Calu3 (cell line): ENCODE measurements around the gene IP6K3. TPM values are rescaled to one million over a fixed set of nuclear protein-coding genes. Genes with fewer than 3 reads are reported as not detected.

Experiments
- BruUV-seq: library from RNA; stranded (reverse); fragments of 400-500 nt; replicated peaks from 2 replicates; lab custom pipeline; 2021; lab: Mats Ljungman, UMichigan
- CTCF ChIA-PET: fragments of 300-600 bp; sonication (Branson Sonifier 250); formaldehyde crosslinking; loops from one replicate; lab custom pipeline; 2022; ENCODE audit warnings: antibody characterized with exemption; lab: Charles Lee
- DNase-seq: peaks from one replicate; pipeline ENCODE4 v3.0.0; 2022
- H3K27ac Mint-ChIP-seq: one replicate; pipeline ENCODE4 v1.8.0; 2022; ENCODE audit warnings: mixed read lengths; ENCODE audit not compliant: unreplicated experiment
- H3K27me3 Mint-ChIP-seq: one replicate; pipeline ENCODE4 v1.8.0; 2022; ENCODE audit warnings: mixed read lengths; ENCODE audit not compliant: unreplicated experiment
- H3K36me3 Mint-ChIP-seq: one replicate; pipeline ENCODE4 v1.8.0; 2022; ENCODE audit warnings: mild to moderate bottlenecking, moderate library complexity, mixed read lengths; ENCODE audit not compliant: insufficient read depth, unreplicated experiment
- H3K4me1 Mint-ChIP-seq: one replicate; pipeline ENCODE4 v1.8.0; 2022; ENCODE audit warnings: mild to moderate bottlenecking, low read depth, mixed read lengths; ENCODE audit not compliant: unreplicated experiment
- H3K4me3 Mint-ChIP-seq: one replicate; pipeline ENCODE4 v1.8.0; 2022; ENCODE audit warnings: mild to moderate bottlenecking, low read depth, moderate library complexity, mixed read lengths; ENCODE audit not compliant: unreplicated experiment
- H3K9me3 Mint-ChIP-seq: one replicate; pipeline ENCODE4 v1.8.0; 2022; ENCODE audit warnings: low read depth, mixed read lengths; ENCODE audit not compliant: unreplicated experiment
- intact Hi-C: fragments of 100-400 bp; cut with micrococcal nuclease; formaldehyde crosslinking; loops from one replicate; pipeline ENCODE4 v1.10.0; 2022; ENCODE audit not compliant: unreplicated experiment
- total RNA-seq: library from RNA; stranded (reverse); gene quantifications from 2 replicates; pipeline ENCODE4 v1.2.3, GENCODE V29; 2022
- TF ChIP-seq, protein P1 (sequence below): fragments of 200-600 bp; IDR thresholded peaks from one replicate; pipeline ENCODE4 v1.8.0; 2022; ENCODE audit warnings: antibody characterized with exemption; ENCODE audit not compliant: unreplicated experiment

IP6K3 gene
- total RNA-seq, 1 experiment from 2014 or later, result not detected

DNA sequence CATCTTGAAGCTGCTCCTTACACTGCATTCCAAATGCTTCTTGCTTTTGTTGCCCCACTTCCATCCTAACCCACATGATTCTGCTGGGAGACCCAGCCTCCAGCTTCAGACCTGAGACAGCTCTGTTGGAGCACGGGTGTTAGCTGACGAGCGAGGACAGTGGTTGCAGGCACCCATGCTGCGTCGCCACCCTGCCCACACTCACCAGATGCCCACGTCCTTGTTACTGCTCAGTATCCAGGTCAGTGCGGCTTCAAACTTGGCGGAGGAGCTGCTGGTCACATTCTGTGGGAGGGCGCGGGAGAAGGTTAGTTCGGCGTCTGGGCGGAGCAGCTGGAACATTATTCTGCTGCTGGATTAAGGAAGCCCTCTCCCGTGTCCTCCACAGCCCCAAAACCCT is 33.2 kb upstream of the IP6K3 start:
- H3K4me3 Mint-ChIP-seq, result no peak overlapping the region
- intact Hi-C loops, result no loop called here
- CTCF ChIA-PET, result no interaction called here
- no peak for DNase-seq
- TF ChIP-seq, protein P1, sequence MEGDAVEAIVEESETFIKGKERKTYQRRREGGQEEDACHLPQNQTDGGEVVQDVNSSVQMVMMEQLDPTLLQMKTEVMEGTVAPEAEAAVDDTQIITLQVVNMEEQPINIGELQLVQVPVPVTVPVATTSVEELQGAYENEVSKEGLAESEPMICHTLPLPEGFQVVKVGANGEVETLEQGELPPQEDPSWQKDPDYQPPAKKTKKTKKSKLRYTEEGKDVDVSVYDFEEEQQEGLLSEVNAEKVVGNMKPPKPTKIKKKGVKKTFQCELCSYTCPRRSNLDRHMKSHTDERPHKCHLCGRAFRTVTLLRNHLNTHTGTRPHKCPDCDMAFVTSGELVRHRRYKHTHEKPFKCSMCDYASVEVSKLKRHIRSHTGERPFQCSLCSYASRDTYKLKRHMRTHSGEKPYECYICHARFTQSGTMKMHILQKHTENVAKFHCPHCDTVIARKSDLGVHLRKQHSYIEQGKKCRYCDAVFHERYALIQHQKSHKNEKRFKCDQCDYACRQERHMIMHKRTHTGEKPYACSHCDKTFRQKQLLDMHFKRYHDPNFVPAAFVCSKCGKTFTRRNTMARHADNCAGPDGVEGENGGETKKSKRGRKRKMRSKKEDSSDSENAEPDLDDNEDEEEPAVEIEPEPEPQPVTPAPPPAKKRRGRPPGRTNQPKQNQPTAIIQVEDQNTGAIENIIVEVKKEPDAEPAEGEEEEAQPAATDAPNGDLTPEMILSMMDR, result no peak
- peaks cover 58% of the 10 kb centered on the region for H3K36me3 Mint-ChIP-seq
- no peaks in the 10 kb centered on the region for H3K9me3 Mint-ChIP-seq
- H3K27ac Mint-ChIP-seq, result no peak overlapping the region
- H3K4me1 Mint-ChIP-seq, result peaks cover 27% of the 10 kb centered on the region
- no peaks in the 10 kb centered on the region for H3K27me3 Mint-ChIP-seq
- BruUV-seq, result no TSS peak

DNA sequence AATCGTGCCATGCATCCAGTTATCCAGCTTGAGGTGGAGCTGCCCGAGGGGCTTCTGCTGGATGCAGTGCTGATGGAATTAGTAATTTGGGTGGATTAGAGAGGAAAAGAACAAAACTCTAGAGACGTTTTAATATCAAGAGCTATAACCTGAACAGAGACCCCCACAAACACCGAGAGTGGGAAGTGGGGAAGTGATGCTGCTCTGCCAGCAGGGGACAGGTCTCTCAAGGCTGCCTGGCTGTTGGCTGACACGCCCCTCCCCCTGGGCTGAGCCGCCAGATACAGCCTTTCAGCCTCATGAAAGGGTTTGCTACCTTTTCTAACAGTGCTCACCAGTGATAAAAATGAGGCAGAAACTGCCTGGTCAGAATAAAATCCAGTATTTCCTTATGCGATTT is 32.6 kb upstream of the IP6K3 start:
- Mint-ChIP-seq H3K4me3 (no peak overlapping the region), H3K4me1 (peaks cover 27% of the 10 kb centered on the region), H3K36me3 (peaks cover 64% of the 10 kb centered on the region), H3K27me3 (no peaks in the 10 kb centered on the region), H3K27ac (no peak overlapping the region), H3K9me3 (no peaks in the 10 kb centered on the region)
- CTCF ChIA-PET, result no interaction called here
- TF ChIP-seq, protein P1, result no peak
- intact Hi-C loops, result no loop called here
- no TSS peak for BruUV-seq
- DNase-seq, result no peak

DNA sequence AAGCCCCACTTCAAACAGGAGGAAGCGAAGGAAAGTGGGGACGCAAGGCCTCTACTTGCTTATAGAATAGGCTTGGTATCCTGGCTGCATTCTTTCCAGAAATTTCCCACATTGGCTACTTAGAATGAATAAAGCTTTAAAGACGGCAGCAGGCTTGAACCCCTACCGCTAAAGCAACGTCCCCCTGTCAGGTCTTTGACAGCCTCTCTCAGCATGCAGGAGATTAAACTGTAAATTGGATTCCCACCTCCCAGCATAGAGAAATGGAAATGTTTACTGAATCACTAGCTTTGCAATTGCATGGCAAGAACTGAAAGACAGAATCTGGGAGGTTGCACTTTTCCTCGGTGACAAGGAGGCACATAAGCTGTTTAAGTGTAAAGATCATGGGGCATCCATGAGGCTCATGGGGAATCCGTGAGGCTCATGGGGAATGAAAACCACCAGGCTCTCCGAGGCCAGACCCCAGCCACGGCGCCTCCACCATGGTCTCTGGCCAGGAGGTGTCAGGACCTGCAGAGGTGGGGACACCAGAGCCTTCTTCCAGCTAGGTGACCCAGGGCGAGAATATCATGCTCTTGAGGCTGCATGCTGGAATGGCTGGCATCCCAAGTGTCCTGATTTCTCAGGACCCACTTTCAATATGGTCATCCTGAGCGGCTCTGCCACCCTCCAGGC is 31.9 kb upstream of the IP6K3 start:
- no TSS peak for BruUV-seq
- Mint-ChIP-seq H3K9me3 (no peaks in the 10 kb centered on the region), H3K27ac (no peak overlapping the region), H3K36me3 (peaks cover 67% of the 10 kb centered on the region), H3K27me3 (no peaks in the 10 kb centered on the region), H3K4me3 (no peak overlapping the region), H3K4me1 (peaks cover 27% of the 10 kb centered on the region)
- TF ChIP-seq, protein P1, result no peak
- CTCF ChIA-PET, result interaction anchor here (0.6 kb wide), 1 partner anchor 185 kb away, joined by 4 read pairs; no protein-coding TSS in a partner anchor
- intact Hi-C loops, result no loop called here
- DNase-seq, result no peak

DNA sequence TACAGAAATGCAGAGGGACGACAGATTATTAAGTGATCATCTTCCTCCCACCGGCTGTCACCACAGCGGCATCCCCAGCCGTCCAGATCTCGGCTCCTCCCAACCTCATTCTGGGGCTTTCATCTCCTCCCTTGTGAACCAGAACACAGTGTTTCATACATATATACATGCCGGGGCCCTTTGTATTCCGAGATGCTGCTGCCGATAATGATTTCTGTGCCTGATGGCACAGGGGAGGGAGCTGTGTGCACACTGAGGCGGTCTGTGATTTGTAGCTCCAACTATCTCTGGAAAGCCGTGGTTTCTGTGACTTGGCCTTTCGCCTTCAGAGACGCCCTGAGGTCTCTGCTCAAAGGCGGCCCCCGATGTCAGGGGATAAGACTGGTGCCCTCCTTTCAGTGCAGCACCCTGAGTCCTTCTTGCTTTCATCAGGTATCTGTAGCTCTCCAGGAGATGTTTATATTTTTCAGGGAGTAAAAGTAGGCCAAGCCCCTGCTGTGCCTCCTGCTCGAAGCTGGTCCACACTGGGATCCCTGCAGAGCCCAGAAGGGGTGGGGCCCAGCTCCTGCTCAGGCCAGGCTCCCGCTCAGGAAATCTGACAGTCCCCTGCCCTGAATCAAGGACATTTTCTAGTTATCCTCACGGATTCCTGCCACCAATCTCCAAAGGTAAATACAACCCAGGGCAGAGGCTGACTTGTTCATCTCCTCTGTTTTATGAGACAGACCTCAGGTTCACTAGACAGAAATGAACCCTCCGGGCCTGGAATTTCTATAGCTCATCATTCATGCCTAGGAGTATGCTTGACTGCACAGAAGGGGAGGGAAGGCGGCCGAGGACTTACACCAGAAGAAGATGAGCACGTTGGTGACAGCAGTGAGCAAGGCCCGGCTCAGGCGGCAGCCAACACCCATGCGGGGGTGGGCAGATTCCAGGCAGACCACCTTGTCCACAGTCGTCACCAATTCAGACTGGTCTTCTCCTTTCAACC is 31.0 kb upstream of the IP6K3 start:
- H3K4me3 Mint-ChIP-seq, result no peak overlapping the region
- no peak overlapping the region for H3K27ac Mint-ChIP-seq
- intact Hi-C loops, result no loop called here
- TF ChIP-seq, protein P1, result no peak
- DNase-seq, result no peak
- H3K27me3 Mint-ChIP-seq, result no peaks in the 10 kb centered on the region
- H3K36me3 Mint-ChIP-seq, result peaks cover 76% of the 10 kb centered on the region
- BruUV-seq, result no TSS peak
- no peaks in the 10 kb centered on the region for H3K9me3 Mint-ChIP-seq
- CTCF ChIA-PET, result interaction anchor here (1.2 to 1.3 kb wide), 2 partner anchors 10 to 278 kb away, joined by 3 to 4 read pairs; no protein-coding TSS in a partner anchor
- peaks cover 26% of the 10 kb centered on the region for H3K4me1 Mint-ChIP-seq
